HG03280 (cell line): Measurements from ENCODE around the gene NOP9.
"Not testable (repeated sequence)": the region's sequence is repeated elsewhere in the genome, so short reads cannot be mapped to it uniquely, and the experiment has no call there.

Source experiments
- ATAC-seq: cut with Tn5 transposase; IDR thresholded peaks from one replicate; pipeline ENCODE4 v1.9.1; 2021; ENCODE audit warnings: mild to moderate bottlenecking, moderate library complexity; ENCODE audit not compliant: unreplicated experiment

The NOP9 gene

DNA sequence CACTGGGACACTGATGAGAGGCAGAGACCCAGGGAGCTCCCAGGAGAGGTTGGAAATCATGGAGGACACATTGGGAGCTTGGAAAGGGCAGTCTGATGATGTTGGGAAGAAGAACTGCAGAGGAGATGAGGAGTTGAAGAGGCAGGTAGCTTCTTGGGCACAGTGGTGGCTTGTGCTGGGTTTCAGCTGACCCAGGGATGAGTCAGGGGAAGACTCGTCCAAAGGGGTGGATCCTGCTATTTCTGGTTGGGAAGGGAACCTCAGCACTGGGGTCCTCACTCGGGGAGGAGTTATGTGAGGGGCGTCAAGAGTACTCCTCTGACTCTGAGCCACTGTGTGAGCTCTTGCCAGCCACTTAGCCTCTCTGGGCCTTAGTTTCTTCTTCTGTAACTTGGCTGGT, 23.7 kb downstream of the NOP9 start:
- no peak for ATAC-seq

- ATAC-seq: no peak
These were observed 24.4 kb downstream of the NOP9 start for GRCh38 chr14:24324024-24324423.

DNA sequence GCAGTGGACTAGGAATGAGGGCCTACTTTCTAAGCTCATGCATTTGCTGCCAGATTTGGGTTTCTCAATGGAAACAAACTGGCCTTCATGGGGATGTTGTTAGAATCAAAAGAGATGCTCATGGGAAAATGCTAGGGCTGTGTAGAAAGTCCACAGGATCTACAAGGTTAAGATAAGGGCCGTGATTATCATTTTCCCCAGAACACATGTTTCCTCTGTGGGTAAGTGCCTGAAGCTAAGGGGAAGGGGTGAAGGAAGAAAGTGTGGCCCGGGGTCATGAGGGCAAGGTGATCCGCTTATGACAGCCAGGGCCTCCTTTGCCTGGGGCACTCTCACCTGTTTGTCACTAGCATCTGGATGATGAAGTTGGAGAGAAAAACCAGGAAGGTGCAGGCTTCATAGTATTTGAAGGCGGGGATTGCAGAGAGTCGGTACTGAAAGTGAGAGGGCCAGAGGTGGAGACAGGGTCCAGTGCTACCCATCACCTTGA, 25.4 kb downstream of the NOP9 start:
- no peak for ATAC-seq

DNA sequence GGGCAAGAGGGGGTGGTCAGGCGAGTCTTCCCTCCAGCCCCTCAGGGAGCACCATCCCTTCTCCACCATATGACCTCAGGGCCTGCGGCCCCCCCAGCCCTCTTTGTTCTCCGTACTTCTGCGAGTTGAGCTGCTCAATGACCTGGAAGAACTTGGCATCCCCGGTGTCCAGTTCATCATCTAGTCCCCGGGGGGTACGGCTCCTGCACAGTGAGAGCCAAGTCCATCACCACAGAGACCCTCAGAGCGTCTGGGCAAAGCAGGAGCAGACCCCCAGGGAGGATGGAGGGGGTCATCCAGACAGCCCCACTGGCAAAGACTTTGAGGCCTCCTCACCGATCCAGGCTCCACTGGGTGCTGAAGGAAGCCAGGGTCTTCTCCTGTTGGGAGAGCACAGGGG, 26.3 kb downstream of the NOP9 start:
- ATAC-seq: no peak

GRCh38 chr14:24327303-24327702, 27.7 kb downstream of the NOP9 start:
- no peak for ATAC-seq

- ATAC-seq: not testable (repeated sequence)
These were observed 28.3 kb downstream of the NOP9 start for GRCh38 chr14:24327914-24328313.

DNA sequence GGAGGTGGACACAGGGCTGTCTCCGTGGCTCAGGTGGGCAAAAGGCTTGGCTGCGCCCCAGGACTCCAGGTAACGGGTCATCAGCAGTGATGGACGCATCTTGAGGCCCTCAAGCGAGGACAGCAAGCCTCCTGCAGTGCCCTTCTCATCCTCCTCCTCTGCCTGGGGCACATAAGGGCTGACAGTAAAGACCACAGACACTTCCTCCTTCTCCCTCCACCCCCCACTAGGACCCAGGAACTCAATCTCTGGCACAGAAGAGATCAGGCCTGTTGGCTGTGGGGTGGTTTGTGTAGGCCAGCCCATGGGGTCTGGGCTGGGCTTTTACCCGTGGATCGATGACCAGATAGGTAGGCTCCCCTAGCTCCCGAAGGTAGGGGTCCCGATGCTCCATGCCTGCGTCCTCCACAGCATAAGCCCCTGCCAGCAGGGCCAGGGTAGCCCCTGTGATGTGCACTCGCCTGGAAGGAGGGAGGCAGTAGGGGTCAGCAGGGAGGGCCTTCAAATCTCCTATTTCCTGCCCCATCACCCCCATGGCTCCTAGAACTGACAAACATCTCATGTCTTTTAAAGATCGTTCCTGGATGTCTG, 29.5 kb downstream of the NOP9 start:
- no peak for ATAC-seq

- ATAC-seq: no peak
These were observed 30.1 kb downstream of the NOP9 start for GRCh38 chr14:24329736-24330135.

DNA sequence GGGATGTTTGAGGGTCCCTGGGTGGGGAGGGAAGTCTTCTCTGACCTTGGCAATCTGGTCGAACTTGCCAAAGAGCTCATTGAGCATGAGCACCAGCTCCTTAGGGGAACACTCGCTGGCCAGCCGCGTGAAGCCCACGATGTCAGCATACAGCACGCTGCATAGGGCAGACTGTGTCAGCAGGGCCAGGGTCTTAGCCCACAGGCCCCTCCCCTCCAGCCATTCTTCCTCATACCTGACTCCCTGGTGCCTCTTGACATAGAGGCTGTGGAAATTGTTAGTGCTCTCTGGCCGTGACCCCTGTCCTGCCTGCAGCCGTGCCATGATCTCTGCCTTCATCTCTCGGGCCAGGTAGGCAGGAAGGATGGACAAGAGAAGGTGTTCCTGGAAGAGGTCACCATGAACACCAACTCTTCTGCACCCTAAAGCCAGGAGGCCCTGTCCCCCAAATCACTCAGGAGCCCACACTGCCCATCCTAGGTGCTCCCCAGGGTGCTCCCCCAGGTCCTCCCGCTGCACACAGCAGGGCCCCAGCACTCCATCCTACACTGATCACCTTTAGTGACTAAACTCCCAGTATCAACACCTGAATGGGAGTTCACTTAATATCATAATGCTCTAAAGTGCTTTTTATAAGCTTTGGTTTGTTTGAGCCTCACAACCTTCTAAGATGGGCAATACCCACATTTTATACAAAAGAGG, 31.5 kb downstream of the NOP9 start:
- no peak for ATAC-seq

DNA sequence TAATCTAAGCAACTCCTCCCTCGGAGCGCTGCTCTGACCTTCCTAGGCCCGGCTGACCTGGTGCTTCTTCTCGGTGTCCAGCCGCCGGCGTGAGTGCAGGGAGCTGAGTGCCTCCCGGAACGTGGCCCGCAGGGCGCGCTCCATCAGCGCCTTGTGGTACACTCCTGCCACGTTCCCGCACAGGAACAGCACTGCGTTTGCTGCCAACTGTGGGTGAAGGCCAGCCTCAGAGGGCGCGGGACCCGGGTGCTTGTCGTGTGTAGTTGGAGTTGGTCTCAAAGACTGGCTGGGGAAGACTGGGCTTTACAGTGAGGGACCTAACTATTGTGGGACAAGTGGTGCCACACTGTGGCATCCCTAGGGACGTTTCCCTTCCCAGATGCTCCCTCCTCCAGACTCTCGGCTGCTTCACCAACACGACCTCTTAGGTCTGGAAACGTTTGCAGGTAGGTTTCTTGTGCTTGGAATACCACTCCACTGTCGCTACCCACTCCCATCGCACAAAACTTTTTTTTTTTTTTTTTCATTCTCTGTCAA, 32.1 kb downstream of the NOP9 start:
- no peak for ATAC-seq

- ATAC-seq: peak; percentile 82
These were observed 32.8 kb downstream of the NOP9 start for GRCh38 chr14:24332268-24332993.

GRCh38 chr14:24334431-24335291, 35.0 kb downstream of the NOP9 start, which contains the start of gene ADCY4:
ADCY4 (minus strand) TSS chr14:24335071; CDS start chr14:24334652, 419 bp downstream.
- ATAC-seq: no peak

DNA sequence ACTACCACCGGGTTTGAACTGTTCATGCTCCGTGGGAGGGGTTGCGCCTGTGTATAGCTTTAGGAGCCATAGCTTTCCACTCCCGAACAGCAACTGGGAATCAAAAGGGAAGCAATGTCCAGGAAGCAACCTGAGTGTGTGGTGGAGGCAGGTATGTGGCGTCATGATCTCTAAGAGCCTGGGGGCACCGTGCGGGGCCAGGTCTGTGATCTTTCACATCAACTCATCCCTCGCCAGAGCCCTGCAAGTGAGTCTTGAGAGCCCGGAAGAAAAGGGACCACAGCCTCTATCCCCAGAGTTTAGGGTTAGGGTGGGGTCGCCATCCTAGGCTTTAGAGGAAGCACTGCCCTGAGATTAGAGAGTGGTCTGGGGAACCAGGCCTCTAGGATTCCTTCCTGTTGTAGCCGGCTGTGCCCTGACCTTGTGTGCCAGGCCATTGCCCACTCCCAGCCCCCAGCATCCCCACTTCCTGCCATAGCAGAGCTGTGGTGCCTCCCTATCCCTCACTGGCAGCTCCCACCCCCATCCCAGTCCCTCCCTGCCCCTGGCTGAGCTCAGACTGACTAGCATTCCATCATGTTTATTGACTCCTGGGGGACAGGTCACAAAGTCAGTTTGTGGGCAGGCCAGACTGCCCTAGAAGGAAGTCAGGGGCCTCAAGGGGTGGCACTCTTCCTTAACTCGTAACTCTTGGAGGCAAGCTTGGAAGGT, 36.0 kb downstream of the NOP9 start:
- ATAC-seq: no peak

- no peak for ATAC-seq
These were observed 37.6 kb downstream of the NOP9 start for GRCh38 chr14:24337144-24337823.

DNA sequence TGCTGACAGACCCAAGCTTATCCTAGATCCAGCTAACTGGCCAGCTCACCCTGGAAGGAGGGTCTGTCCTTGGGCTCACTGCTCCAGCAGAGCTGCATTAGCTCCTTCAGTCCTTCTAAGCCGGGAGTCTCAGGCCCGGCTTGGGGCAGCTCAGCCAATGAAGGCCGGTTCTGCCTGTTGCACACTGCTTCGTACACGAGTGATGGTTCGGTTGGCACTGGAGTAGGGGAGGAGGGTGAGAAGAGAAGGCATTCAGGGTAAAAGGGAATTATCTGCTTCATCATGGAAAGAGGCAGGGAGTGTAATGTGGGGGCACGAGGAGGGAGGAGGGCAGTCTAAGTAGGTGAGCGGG, 38.1 kb downstream of the NOP9 start:
- ATAC-seq: no peak

DNA sequence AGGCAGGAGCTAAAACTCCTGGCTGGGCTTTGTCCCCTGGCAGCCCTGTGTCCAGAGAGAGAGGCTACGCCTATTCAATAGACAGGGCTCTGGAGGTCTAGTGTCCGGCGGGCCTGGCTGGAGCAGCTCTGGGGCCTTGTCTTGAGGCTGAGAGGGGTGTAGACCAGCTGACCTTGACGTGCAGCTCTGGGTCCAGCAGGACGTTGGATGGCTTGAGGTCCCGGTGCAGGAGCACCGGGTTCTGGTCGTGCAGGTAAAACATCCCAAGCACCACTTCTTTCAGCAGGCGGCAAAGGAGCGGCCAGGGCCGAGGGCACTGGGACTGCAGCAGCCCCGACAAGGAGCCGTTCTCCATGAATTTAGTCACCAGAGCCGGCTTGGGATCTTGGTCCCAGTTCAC, 39.2 kb downstream of the NOP9 start:
- no peak for ATAC-seq

- ATAC-seq: peak; percentile 86
These were observed 39.9 kb downstream of the NOP9 start, which contains the start of gene RIPK3 for GRCh38 chr14:24339284-24340151. RIPK3 (minus strand) TSS chr14:24339991; CDS start chr14:24339826, 165 bp downstream.

GRCh38 chr14:24340606-24341005, 41.0 kb downstream of the NOP9 start:
- no peak for ATAC-seq
